SK-N-SH treated with all-trans-retinoic acid at 6 μM for 48 hours (cell line): Measurements from ENCODE around the gene FOXK1.
"Not testable (repeated sequence)": the region's sequence is repeated elsewhere in the genome, so short reads cannot be mapped to it uniquely, and the experiment has no call there.

ENCODE experiments used
- ATAC-seq: fragments of 200-7000 bp; cut with Tn5 transposase; 3 replicates; pipeline ENCODE4 v1.9.1; 2020; ENCODE audit warnings: mild to moderate bottlenecking, moderate library complexity
- BACH2 ChIP-seq: fragments of 250-450 bp; sonication (Bioruptor Pico); IDR thresholded peaks from 2 replicates; pipeline ENCODE4 v1.9.0; 2021; ENCODE audit warnings: mild to moderate bottlenecking, borderline replicate concordance
- CSDC2 ChIP-seq: fragments of 250-450 bp; sonication (Bioruptor Pico); IDR thresholded peaks from 2 replicates; pipeline ENCODE4 v1.5.0; 2020; ENCODE audit warnings: mild to moderate bottlenecking, moderate library complexity
- ESRRG ChIP-seq: fragments of 250-450 bp; sonication (Bioruptor Pico); IDR thresholded peaks from 2 replicates; pipeline ENCODE4 v1.6.1; 2021; ENCODE audit warnings: mild to moderate bottlenecking
- GLIS3 ChIP-seq: fragments of 250-450 bp; sonication (Bioruptor Pico); IDR thresholded peaks from 2 replicates; pipeline ENCODE4 v1.5.0; 2020; ENCODE audit warnings: mild to moderate bottlenecking, moderate library complexity
- OSR1 ChIP-seq: fragments of 250-450 bp; sonication (Bioruptor Pico); IDR thresholded peaks from 2 replicates; pipeline ENCODE4 v1.8.0; 2022; ENCODE audit warnings: moderate library complexity, mild to moderate bottlenecking, inconsistent platforms
- PPARA ChIP-seq: fragments of 250-450 bp; sonication (Bioruptor Pico); IDR thresholded peaks from 2 replicates; pipeline ENCODE4 v1.5.0; 2020; ENCODE audit warnings: mild to moderate bottlenecking, borderline replicate concordance
- RARB ChIP-seq: fragments of 250-450 bp; sonication (Bioruptor Pico); IDR thresholded peaks from 2 replicates; pipeline ENCODE4 v1.8.0; 2021; ENCODE audit warnings: mild to moderate bottlenecking, moderate library complexity
- SNAI2 ChIP-seq: fragments of 250-450 bp; sonication (Bioruptor Pico); IDR thresholded peaks from 2 replicates; pipeline ENCODE4 v1.5.0; 2020; ENCODE audit warnings: mild to moderate bottlenecking, moderate library complexity
- TOX ChIP-seq: fragments of 250-450 bp; sonication (Bioruptor Pico); IDR thresholded peaks from 2 replicates; pipeline ENCODE4 v1.8.0; 2021; ENCODE audit warnings: mild to moderate bottlenecking, moderate library complexity, borderline replicate concordance
- ZC3H10 ChIP-seq: fragments of 250-450 bp; sonication (Bioruptor Pico); IDR thresholded peaks from 2 replicates; pipeline ENCODE4 v1.5.1; 2021; ENCODE audit warnings: mild to moderate bottlenecking, moderate library complexity
- ZFP3 ChIP-seq: fragments of 250-450 bp; sonication (Bioruptor Pico); IDR thresholded peaks from 2 replicates; pipeline ENCODE4 v1.5.0; 2020; ENCODE audit warnings: mild to moderate bottlenecking, moderate library complexity
- ZFP30 ChIP-seq: fragments of 450-650 bp; formaldehyde crosslinking; IDR thresholded peaks from 2 replicates; pipeline ENCODE4 v1.5.0; 2022; ENCODE audit warnings: mild to moderate bottlenecking, moderate library complexity
- ZNF565 ChIP-seq: fragments of 450-650 bp; formaldehyde crosslinking; conservative IDR thresholded peaks from 2 replicates; pipeline ENCODE4 v1.5.0; 2020; ENCODE audit warnings: low read depth, mild to moderate bottlenecking, moderate library complexity
- ZNF70 ChIP-seq: fragments of 450-650 bp; formaldehyde crosslinking; IDR thresholded peaks from 2 replicates; pipeline ENCODE4 v1.5.0; 2020; ENCODE audit warnings: mild to moderate bottlenecking, moderate library complexity
- ZNF8 ChIP-seq: fragments of 450-650 bp; formaldehyde crosslinking; IDR thresholded peaks from 2 replicates; pipeline ENCODE4 v1.5.0; 2020; ENCODE audit warnings: mild to moderate bottlenecking, moderate library complexity
- TF ChIP-seq, protein P1 (sequence below): fragments of 250-450 bp; sonication (Bioruptor Pico); IDR thresholded peaks from 2 replicates; pipeline ENCODE4 v1.5.1; 2021; ENCODE audit warnings: mild to moderate bottlenecking, moderate library complexity
- TF ChIP-seq, protein P2 (sequence below): fragments of 250-450 bp; sonication (Bioruptor Pico); IDR thresholded peaks from 2 replicates; pipeline ENCODE4 v1.5.1; 2020; ENCODE audit warnings: low read depth, mild to moderate bottlenecking, moderate library complexity
- TF ChIP-seq, protein P3 (sequence below): fragments of 250-450 bp; sonication (Bioruptor Pico); IDR thresholded peaks from 2 replicates; pipeline ENCODE4 v1.8.0; 2021; ENCODE audit warnings: low read depth, mild to moderate bottlenecking, moderate library complexity, borderline replicate concordance
- TF ChIP-seq, protein P4 (sequence below): fragments of 250-450 bp; sonication (Bioruptor Pico); IDR thresholded peaks from 2 replicates; pipeline ENCODE4 v1.5.0; 2020; ENCODE audit warnings: mild to moderate bottlenecking, moderate library complexity

FOXK1 gene

DNA sequence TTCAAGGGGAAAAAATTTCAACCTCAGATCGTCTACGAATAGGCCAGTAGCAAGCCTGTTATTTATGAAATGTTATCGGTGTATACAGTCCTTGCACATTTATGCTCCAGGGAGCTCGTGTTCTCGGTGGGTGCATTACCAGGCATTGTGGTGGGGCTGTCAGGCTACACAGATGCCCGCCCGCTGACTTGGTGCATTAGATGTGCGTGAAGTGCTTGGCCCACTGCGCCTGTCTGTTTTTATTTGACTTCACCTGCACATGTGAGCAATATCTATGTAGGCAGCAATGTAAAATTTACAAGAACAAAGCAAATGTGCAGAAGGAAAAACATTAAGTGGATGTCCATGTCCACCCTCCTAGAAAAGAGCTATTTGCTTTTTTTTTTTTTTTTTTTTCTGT, 2.8 kb downstream of the FOXK1 start:
- TF ChIP-seq, protein P1, sequence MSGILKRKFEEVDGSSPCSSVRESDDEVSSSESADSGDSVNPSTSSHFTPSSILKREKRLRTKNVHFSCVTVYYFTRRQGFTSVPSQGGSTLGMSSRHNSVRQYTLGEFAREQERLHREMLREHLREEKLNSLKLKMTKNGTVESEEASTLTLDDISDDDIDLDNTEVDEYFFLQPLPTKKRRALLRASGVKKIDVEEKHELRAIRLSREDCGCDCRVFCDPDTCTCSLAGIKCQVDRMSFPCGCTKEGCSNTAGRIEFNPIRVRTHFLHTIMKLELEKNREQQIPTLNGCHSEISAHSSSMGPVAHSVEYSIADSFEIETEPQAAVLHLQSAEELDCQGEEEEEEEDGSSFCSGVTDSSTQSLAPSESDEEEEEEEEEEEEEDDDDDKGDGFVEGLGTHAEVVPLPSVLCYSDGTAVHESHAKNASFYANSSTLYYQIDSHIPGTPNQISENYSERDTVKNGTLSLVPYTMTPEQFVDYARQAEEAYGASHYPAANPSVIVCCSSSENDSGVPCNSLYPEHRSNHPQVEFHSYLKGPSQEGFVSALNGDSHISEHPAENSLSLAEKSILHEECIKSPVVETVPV (CRISPR knock-in tag), result no peak
- TF ChIP-seq ZC3H10, result no peak
- TF ChIP-seq PPARA (CRISPR knock-in tag), result no peak
- no peak for TF ChIP-seq ESRRG (CRISPR knock-in tag)
- TF ChIP-seq TOX (CRISPR knock-in tag), result no peak
- TF ChIP-seq, all 23 proteins: peak for 0
- no peak for ATAC-seq

DNA sequence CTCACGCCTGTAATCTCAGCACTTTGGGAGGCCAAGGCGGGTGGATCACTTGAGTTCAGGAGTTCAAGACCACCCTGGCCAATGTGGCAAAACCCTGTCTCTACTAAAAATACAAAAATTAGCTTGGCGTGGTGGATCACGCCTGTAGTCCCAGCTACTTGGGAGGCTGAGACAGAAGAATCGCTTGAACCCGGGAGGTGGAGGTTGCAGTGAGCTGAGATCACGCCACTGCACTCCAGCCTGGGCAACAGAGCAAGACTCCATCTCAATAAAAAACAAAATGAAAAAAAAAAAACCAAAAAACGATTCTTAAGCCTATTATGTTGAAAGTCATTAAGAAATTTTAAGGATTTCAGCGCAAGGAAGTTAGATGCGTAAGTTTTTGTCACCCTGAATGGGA, 3.6 kb downstream of the FOXK1 start:
- ATAC-seq, result not testable (repeated sequence)

DNA sequence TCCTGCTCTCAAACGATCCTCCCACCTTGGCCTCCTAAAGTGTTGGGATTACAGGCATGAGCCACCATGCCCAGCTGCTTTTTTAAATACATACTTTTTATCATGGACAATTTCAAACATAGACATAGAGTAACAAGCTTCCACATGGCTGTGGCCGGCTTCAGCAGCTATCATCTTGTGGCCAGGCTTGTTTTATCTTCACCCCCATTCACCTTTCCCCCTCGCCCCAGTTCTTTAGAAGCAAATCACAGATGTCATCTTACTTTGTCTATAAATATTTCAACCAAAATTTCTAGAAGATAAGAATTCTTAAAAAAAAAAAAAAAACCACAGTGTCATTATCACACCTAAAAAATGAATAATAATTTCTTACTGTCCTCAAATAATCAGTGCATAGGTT, 5.9 kb downstream of the FOXK1 start:
- no peak for TF ChIP-seq ESRRG (CRISPR knock-in tag)
- no peak for TF ChIP-seq ZNF70 (CRISPR knock-in tag)
- TF ChIP-seq, protein P2, sequence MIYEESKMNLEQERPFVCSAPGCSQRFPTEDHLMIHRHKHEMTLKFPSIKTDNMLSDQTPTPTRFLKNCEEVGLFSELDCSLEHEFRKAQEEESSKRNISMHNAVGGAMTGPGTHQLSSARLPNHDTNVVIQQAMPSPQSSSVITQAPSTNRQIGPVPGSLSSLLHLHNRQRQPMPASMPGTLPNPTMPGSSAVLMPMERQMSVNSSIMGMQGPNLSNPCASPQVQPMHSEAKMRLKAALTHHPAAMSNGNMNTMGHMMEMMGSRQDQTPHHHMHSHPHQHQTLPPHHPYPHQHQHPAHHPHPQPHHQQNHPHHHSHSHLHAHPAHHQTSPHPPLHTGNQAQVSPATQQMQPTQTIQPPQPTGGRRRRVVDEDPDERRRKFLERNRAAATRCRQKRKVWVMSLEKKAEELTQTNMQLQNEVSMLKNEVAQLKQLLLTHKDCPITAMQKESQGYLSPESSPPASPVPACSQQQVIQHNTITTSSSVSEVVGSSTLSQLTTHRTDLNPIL, result no peak
- TF ChIP-seq OSR1 (CRISPR knock-in tag), result no peak
- TF ChIP-seq ZFP30, result no peak
- TF ChIP-seq, protein P3, sequence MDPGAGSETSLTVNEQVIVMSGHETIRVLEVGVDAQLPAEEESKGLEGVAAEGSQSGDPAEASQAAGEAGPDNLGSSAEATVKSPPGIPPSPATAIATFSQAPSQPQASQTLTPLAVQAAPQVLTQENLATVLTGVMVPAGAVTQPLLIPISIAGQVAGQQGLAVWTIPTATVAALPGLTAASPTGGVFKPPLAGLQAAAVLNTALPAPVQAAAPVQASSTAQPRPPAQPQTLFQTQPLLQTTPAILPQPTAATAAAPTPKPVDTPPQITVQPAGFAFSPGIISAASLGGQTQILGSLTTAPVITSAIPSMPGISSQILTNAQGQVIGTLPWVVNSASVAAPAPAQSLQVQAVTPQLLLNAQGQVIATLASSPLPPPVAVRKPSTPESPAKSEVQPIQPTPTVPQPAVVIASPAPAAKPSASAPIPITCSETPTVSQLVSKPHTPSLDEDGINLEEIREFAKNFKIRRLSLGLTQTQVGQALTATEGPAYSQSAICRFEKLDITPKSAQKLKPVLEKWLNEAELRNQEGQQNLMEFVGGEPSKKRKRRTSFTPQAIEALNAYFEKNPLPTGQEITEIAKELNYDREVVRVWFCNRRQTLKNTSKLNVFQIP, result no peak
- no peak for TF ChIP-seq CSDC2 (CRISPR knock-in tag)
- no peak for TF ChIP-seq ZNF565
- no peak for TF ChIP-seq ZFP3 (CRISPR knock-in tag)
- TF ChIP-seq BACH2 (CRISPR knock-in tag), result no peak
- no peak for ATAC-seq

DNA sequence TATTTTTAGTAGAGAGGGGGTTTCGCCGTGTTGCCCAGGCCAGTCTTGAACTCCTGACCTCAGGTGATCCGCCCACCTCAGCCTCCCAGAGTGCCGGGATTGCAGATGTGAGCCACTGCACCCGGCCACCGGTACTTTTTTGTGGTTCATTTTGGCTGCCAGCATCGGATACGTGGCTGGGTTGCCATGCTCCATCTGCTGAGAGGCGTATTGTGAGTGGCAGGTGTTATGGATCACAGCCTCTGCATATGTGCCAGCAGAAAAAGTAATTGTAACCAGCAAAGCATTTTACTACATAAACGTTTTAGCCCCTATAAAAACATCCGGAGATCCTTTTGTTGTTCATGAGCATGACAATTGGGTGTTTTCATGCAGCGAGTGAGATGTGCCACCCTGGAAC, 7.1 kb downstream of the FOXK1 start:
- no peak for ATAC-seq
- TF ChIP-seq ZNF8 (CRISPR knock-in tag) (no peak), TOX (CRISPR knock-in tag) (no peak), SNAI2 (CRISPR knock-in tag) (no peak)

DNA sequence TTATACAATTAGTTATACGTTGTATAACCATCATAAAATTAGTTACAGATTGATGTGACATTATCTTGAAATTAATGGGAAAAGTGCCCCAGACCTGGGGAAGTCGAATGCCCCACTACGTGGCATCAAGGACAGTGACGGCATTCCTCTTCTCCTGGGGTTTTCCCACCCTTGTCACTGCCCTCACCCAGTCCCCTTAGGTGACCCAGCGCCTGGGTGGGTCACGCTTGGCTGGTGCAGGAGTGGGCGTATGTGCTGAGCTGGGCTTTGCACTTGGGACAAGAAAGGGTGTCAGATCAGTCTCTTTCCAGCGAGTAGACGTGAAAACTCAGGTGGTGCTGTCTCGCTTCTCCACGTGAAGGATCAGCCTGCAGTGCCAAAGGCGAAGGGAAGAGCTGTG, 7.6 kb downstream of the FOXK1 start:
- no peak for ATAC-seq
- TF ChIP-seq BACH2 (CRISPR knock-in tag) (no peak), CSDC2 (CRISPR knock-in tag) (no peak), ZNF70 (CRISPR knock-in tag) (no peak), ZC3H10 (no peak), PPARA (CRISPR knock-in tag) (no peak), SNAI2 (CRISPR knock-in tag) (no peak)

DNA sequence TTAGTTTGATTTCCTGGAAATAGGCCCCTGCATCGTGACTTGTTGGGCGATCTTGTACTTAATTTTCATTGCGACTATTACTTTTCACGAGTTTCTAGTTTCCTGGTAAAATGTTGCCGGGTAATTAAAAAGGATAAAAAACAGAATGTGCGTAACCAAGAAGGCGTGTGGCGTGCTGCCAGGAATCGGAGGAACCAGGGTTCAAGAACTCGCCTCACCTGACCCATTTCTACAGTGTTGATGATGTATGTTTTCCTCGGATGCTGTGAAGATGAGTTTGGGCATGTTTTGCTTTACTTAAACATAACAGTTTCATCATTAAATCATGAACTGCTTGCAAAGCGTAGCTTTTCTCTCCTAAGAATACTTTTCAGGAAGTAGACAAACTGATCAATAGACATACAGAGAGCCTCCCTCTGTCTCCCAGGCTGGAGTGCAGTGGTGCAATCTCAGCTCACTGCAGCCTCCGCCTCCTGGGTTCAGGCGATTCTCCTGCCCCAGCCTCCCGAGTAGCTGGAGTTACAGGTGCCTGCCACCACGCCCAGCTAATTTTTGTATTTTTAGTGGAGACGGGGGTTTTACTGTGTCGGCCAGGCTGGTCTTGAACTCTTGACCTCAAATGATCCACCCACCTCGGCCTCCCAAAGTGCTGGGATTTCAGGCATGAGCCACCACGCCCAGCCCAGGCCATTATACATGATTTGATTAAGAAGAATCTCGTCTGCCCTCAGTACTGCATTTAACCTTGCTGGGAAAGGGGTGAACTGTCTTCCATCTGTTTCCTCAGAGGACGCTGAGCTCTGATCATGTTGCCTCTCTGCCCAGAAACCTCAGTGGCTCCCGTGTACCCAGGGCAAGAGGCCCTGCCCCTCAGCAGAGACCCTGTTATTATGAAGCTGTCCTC, 9.1 kb downstream of the FOXK1 start:
- TF ChIP-seq, protein P4, sequence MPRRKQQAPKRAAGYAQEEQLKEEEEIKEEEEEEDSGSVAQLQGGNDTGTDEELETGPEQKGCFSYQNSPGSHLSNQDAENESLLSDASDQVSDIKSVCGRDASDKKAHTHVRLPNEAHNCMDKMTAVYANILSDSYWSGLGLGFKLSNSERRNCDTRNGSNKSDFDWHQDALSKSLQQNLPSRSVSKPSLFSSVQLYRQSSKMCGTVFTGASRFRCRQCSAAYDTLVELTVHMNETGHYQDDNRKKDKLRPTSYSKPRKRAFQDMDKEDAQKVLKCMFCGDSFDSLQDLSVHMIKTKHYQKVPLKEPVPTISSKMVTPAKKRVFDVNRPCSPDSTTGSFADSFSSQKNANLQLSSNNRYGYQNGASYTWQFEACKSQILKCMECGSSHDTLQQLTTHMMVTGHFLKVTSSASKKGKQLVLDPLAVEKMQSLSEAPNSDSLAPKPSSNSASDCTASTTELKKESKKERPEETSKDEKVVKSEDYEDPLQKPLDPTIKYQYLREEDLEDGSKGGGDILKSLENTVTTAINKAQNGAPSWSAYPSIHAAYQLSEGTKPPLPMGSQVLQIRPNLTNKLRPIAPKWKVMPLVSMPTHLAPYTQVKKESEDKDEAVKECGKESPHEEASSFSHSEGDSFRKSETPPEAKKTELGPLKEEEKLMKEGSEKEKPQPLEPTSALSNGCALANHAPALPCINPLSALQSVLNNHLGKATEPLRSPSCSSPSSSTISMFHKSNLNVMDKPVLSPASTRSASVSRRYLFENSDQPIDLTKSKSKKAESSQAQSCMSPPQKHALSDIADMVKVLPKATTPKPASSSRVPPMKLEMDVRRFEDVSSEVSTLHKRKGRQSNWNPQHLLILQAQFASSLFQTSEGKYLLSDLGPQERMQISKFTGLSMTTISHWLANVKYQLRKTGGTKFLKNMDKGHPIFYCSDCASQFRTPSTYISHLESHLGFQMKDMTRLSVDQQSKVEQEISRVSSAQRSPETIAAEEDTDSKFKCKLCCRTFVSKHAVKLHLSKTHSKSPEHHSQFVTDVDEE (CRISPR knock-in tag), result no peak
- no peak for TF ChIP-seq ZNF70 (CRISPR knock-in tag)
- TF ChIP-seq PPARA (CRISPR knock-in tag), result no peak
- no peak for TF ChIP-seq CSDC2 (CRISPR knock-in tag)
- TF ChIP-seq BACH2 (CRISPR knock-in tag), result no peak
- no peak for TF ChIP-seq RARB
- no peak for TF ChIP-seq SNAI2 (CRISPR knock-in tag)
- no peak for TF ChIP-seq ZFP3 (CRISPR knock-in tag)
- TF ChIP-seq ESRRG (CRISPR knock-in tag), result no peak
- TF ChIP-seq, protein P3, result no peak
- no peak for TF ChIP-seq OSR1 (CRISPR knock-in tag)
- TF ChIP-seq, protein P1 (CRISPR knock-in tag), result no peak
- TF ChIP-seq GLIS3, result no peak
- no peak for TF ChIP-seq TOX (CRISPR knock-in tag)
- ATAC-seq, result no peak
